A549 (cell line): ENCODE data around the gene USP34. TPM values are rescaled to one million over a fixed set of nuclear protein-coding genes. Genes with fewer than 3 reads are reported as not detected.

Source experiments
- ATAC-seq, 2 experiments: fragments of 200-7000 bp in 1 of 2; fragments of >200 bp in 1 of 2; cut with Nextera tagmentation in 1 of 2; cut with Tn5 transposase in 1 of 2; 3 replicates each; pipeline versions ENCODE4 v1.8.0 to v1.9.1; 2018 to 2020; ENCODE audit warnings: mild to moderate bottlenecking in 1 of 2, moderate library complexity in 1 of 2
- CTCF ChIA-PET: fragments of 300-600 bp; sonication (Branson Sonifier 250); formaldehyde crosslinking; extraction: SDS; loops from one replicate; lab custom pipeline; 2021; ENCODE audit warnings: antibody characterized with exemption, inconsistent platforms; lab: Yijun Ruan, JAX
- POLR2A ChIA-PET: fragments of 350-600 bp; formaldehyde crosslinking; extraction: SDS; loops from one replicate; lab custom pipeline; 2021; ENCODE audit warnings: antibody characterized with exemption, inconsistent platforms; lab: Yijun Ruan, JAX
- DNase-seq, 2 experiments: peaks; one replicate each; pipeline versions ENCODE4 v3.0.0 to v3.0.0-alpha.2; 2011 to 2016; ENCODE audit warnings: low read depth in 1 of 2, low spot score in 1 of 2
- FAIRE-seq: peaks from 2 replicates; lab custom pipeline; 2011; peaks lifted over from hg19 to GRCh38; lab: Jason Lieb, UNC
- H3K27ac ChIP-seq, 2 experiments: fragments of >200 bp; sonication (Bioruptor Twin); formaldehyde crosslinking; 3 replicates each; pipeline ENCODE4 v1.5.1; 2016 to 2017
- H3K4me1 ChIP-seq: fragments of >200 bp; sonication (Bioruptor Twin); formaldehyde crosslinking; 3 replicates; pipeline ENCODE4 v1.6.1; 2016
- H3K4me2 ChIP-seq: fragments of >200 bp; sonication (Bioruptor Twin); formaldehyde crosslinking; 3 replicates; pipeline ENCODE4 v1.6.1; 2016
- H3K4me3 ChIP-seq: fragments of >200 bp; sonication (Bioruptor Twin); formaldehyde crosslinking; 3 replicates; pipeline ENCODE4 v1.5.1; 2016
- H3K9me3 ChIP-seq: fragments of >200 bp; sonication (Bioruptor Twin); formaldehyde crosslinking; 3 replicates; pipeline ENCODE4 v1.6.1; 2016
- CBX2 ChIP-seq: fragments of 200-600 bp; sonication (generic); IDR thresholded peaks from 2 replicates; pipeline ENCODE4 v1.6.1; 2016; ENCODE audit warnings: low read depth, mild to moderate bottlenecking, borderline replicate concordance
- CBX8 ChIP-seq: fragments of 200-600 bp; sonication (generic); IDR thresholded peaks from 2 replicates; pipeline ENCODE4 v1.6.1; 2016
- CEBPB ChIP-seq, 2 experiments: fragments of >200 bp in 1 of 2; sonication (Bioruptor Twin) in 1 of 2; formaldehyde crosslinking in 1 of 2; IDR thresholded peaks; 2 replicates each; pipeline ENCODE4 v1.6.1; 2012 to 2016
- EHF ChIP-seq: fragments of 250-450 bp; sonication (Bioruptor Pico); IDR thresholded peaks from 2 replicates; pipeline ENCODE4 v1.5.0; 2020; ENCODE audit warnings: mild to moderate bottlenecking
- EP300 ChIP-seq, 2 experiments: fragments of >200 bp; sonication (Bioruptor Twin); formaldehyde crosslinking; IDR thresholded peaks; 2 replicates in 1 of 2; 3 replicates in 1 of 2; pipeline ENCODE4 v1.6.1; 2016 to 2017
- JUNB ChIP-seq: fragments of >200 bp; sonication (Bioruptor Twin); formaldehyde crosslinking; IDR thresholded peaks from 2 replicates; pipeline ENCODE4 v1.6.1; 2016
- KDM5A ChIP-seq: fragments of 200-600 bp; sonication (generic); IDR thresholded peaks from 2 replicates; pipeline ENCODE4 v1.6.1; 2016; ENCODE audit warnings: antibody characterized with exemption, mild to moderate bottlenecking
- MAFK ChIP-seq: fragments of 450-650 bp; IDR thresholded peaks from 2 replicates; pipeline ENCODE4 v1.6.1; 2014; ENCODE audit not compliant: partially characterized antibody
- NR3C1 ChIP-seq: fragments of >200 bp; sonication (Bioruptor Twin); formaldehyde crosslinking; IDR thresholded peaks from 3 replicates; pipeline ENCODE4 v1.6.1; 2017
- RCOR1 ChIP-seq: fragments of 150-350 bp; IDR thresholded peaks from 2 replicates; pipeline ENCODE4 v1.6.1; 2014; ENCODE audit warnings: antibody characterized with exemption, low read length, low read depth
- TFCP2L1 ChIP-seq: fragments of 250-450 bp; sonication (Bioruptor Pico); IDR thresholded peaks from 2 replicates; pipeline ENCODE4 v1.5.0; 2021; ENCODE audit warnings: mild to moderate bottlenecking
- ZSCAN20 ChIP-seq: fragments of 250-450 bp; sonication (Bioruptor Pico); IDR thresholded peaks from 2 replicates; pipeline ENCODE4 v1.8.0; 2022; ENCODE audit warnings: mild to moderate bottlenecking, moderate library complexity
- WGBS: methylation state at CpG from one replicate; pipeline ENCODE4 v1.1.6; 2017; ENCODE audit errors: missing lambda C conversion rate; 5-methylcytosine and 5-hydroxymethylcytosine counted together
- polyA plus RNA-seq, 4 experiments: library from polyadenylated mRNA; depleted of rRNA in 3 of 4; stranded (reverse); fragments of >200 nt; fragmentation: RNase III in 1 of 4; extraction: RNeasy Plus Mini Kit Qiagen cat#74134 plus additional on column Dnase treatment in 1 of 4; gene quantifications; 2 replicates in 3 of 4; 3 replicates in 1 of 4; pipeline ENCODE4 v1.2.3, GENCODE V29; 2011 to 2017
- TF ChIP-seq, protein P1 (sequence below): IDR thresholded peaks from 2 replicates; pipeline ENCODE4 v1.6.1; 2012
- TF ChIP-seq, protein P2 (sequence below): fragments of 450-650 bp; IDR thresholded peaks from 2 replicates; pipeline ENCODE4 v1.6.1; 2014; ENCODE audit warnings: antibody characterized with exemption
- TF ChIP-seq, protein P3 (sequence below): fragments of 150-350 bp; IDR thresholded peaks from 2 replicates; pipeline ENCODE4 v1.6.1; 2014; ENCODE audit warnings: low read depth, mild to moderate bottlenecking, low read length
- TF ChIP-seq, protein P4 (sequence below): fragments of 250-450 bp; sonication (Bioruptor Pico); IDR thresholded peaks from 2 replicates; pipeline ENCODE4 v1.5.0; 2021; ENCODE audit warnings: mild to moderate bottlenecking, moderate library complexity, borderline replicate concordance
- TF ChIP-seq, protein P5 (sequence below): fragments of >200 bp; sonication (Bioruptor Twin); formaldehyde crosslinking; IDR thresholded peaks from 3 replicates; pipeline ENCODE4 v1.5.1; 2016
- TF ChIP-seq, protein P6 (sequence below): fragments of 200-600 bp; sonication (generic); IDR thresholded peaks from 2 replicates; pipeline ENCODE4 v1.6.1; 2016; ENCODE audit warnings: antibody characterized with exemption, mild to moderate bottlenecking, moderate library complexity

Gene USP34
- polyA plus RNA-seq, 2 of the 4 experiments (the other 2 are of a cell fraction), result 47.7 to 132 TPM

DNA sequence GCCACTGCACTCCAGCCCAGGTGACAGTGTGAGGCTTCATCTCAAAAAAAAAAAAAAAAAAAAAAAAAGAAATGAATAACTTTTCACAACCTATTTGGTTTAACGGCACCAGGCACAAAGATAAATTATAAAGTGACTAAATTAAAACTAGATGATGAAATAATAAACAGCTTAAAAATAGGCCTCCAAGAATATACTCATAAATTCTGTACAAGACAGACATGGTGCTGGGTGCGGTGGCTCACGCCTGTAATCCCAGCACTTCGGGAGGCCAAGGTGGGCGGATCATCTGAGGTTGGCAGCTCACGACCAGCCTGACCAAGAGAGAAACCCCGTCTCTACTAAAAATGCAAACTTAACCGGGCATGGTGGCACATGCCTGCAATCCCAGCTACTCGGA lies 19.7 kb downstream of the USP34 start:
- FAIRE-seq (no peak), ATAC-seq (no peak), DNase-seq (no peak)
- TF ChIP-seq KDM5A, result no peak
- TF ChIP-seq, protein P1, sequence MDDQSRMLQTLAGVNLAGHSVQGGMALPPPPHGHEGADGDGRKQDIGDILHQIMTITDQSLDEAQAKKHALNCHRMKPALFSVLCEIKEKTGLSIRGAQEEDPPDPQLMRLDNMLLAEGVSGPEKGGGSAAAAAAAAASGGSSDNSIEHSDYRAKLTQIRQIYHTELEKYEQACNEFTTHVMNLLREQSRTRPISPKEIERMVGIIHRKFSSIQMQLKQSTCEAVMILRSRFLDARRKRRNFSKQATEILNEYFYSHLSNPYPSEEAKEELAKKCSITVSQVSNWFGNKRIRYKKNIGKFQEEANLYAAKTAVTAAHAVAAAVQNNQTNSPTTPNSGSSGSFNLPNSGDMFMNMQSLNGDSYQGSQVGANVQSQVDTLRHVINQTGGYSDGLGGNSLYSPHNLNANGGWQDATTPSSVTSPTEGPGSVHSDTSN, result no peak
- WGBS, result 88% methylated on average over 9 of the region's 9 CpGs
- CTCF ChIA-PET, result interaction anchor here (0.7 to 1.2 kb wide), 2 partner anchors 12 to 25 kb away, joined by 3 read pairs; no protein-coding TSS in a partner anchor
- peaks cover 3% of the 10 kb centered on the region; the same call in 1 of the 3 replicates for H3K9me3 ChIP-seq
- H3K4me1 ChIP-seq, result peaks cover 16% of the 10 kb centered on the region
- H3K27ac ChIP-seq, result no peak overlapping the region
- POLR2A ChIA-PET, result interaction anchor here (0.7 kb wide), 1 partner anchor 34 kb away, joined by 8 read pairs; no protein-coding TSS in a partner anchor
- H3K4me2 ChIP-seq, result no peak overlapping the region
- H3K4me3 ChIP-seq, result no peak overlapping the region

DNA sequence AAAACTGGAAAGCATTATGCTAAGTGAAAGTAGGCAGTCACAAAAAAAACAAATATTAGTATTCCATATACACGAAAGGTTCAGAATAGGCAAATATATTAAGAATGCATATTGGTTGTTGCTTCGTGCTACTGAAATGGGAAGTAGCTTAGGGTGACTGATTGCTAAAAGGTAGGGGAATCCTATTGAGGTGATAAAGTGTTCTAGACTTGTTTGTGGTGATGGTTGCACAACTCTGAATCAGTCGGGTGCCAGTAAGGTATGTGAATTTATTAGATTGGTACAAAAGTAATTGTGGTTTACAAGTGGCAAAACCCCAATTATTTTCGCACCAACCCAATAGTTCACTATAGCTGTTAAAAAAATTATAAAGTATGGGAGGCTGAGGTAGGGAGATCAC lies 20.7 kb downstream of the USP34 start:
- ATAC-seq (no peak), FAIRE-seq (no peak), DNase-seq (no peak)
- ChIA-PET CTCF (interaction anchor here (0.6 to 0.7 kb wide), 3 partner anchors 24 to 429 kb away, joined by 3 read pairs; no protein-coding TSS in a partner anchor), POLR2A (no interaction called here)
- 82% methylated on average over 4 of the region's 4 CpGs for WGBS
- no peak overlapping the region for H3K27ac ChIP-seq
- H3K9me3 ChIP-seq, result peaks cover 3% of the 10 kb centered on the region; the same call in 1 of the 3 replicates
- no peak overlapping the region for H3K4me2 ChIP-seq
- 0 out of 4 replicates have a peak, but pooled peaks of 1 of the 2 experiments have one; percentile 19 for TF ChIP-seq CEBPB (IDR thresholded peaks at IDR 0.05)
- TF ChIP-seq, protein P2, sequence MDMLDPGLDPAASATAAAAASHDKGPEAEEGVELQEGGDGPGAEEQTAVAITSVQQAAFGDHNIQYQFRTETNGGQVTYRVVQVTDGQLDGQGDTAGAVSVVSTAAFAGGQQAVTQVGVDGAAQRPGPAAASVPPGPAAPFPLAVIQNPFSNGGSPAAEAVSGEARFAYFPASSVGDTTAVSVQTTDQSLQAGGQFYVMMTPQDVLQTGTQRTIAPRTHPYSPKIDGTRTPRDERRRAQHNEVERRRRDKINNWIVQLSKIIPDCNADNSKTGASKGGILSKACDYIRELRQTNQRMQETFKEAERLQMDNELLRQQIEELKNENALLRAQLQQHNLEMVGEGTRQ, result no peak
- no peak overlapping the region for H3K4me3 ChIP-seq
- H3K4me1 ChIP-seq, result peaks cover 9% of the 10 kb centered on the region

DNA sequence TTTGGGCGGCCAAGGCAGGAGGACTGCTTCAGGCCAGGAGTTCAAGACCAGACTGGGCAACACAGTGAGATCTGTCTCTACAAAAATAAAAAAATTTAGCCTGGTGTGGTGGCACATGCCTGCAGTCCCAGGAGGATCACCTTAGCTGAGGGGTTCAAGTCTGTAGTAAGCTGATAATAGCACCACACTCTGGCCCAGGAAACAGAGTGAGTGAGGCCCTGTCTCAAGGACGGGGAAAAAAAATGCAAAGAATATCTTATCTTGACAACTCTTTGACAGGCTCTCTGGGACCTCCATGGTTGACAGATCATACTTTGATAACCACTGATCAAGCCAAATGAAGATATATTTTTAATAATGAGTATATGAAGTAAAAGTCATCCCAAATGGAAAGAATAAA lies 22.7 kb downstream of the USP34 start:
- TF ChIP-seq, protein P3, sequence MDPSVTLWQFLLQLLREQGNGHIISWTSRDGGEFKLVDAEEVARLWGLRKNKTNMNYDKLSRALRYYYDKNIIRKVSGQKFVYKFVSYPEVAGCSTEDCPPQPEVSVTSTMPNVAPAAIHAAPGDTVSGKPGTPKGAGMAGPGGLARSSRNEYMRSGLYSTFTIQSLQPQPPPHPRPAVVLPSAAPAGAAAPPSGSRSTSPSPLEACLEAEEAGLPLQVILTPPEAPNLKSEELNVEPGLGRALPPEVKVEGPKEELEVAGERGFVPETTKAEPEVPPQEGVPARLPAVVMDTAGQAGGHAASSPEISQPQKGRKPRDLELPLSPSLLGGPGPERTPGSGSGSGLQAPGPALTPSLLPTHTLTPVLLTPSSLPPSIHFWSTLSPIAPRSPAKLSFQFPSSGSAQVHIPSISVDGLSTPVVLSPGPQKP, result no peak
- TF ChIP-seq EHF (CRISPR knock-in tag) (no peak), CBX2 (no peak), TFCP2L1 (CRISPR knock-in tag) (no peak), MAFK (no peak), CBX8 (no peak), RCOR1 (no peak), EP300 (IDR thresholded peaks at IDR 0.05) (no peak), ZSCAN20 (CRISPR knock-in tag) (no peak), NR3C1 (no peak), JUNB (no peak)
- TF ChIP-seq, protein P2, result no peak
- TF ChIP-seq, protein P4, sequence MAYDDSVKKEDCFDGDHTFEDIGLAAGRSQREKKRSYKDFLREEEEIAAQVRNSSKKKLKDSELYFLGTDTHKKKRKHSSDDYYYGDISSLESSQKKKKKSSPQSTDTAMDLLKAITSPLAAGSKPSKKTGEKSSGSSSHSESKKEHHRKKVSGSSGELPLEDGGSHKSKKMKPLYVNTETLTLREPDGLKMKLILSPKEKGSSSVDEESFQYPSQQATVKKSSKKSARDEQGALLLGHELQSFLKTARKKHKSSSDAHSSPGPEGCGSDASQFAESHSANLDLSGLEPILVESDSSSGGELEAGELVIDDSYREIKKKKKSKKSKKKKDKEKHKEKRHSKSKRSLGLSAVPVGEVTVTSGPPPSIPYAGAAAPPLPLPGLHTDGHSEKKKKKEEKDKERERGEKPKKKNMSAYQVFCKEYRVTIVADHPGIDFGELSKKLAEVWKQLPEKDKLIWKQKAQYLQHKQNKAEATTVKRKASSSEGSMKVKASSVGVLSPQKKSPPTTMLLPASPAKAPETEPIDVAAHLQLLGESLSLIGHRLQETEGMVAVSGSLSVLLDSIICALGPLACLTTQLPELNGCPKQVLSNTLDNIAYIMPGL, result no peak
- TF ChIP-seq, protein P5, sequence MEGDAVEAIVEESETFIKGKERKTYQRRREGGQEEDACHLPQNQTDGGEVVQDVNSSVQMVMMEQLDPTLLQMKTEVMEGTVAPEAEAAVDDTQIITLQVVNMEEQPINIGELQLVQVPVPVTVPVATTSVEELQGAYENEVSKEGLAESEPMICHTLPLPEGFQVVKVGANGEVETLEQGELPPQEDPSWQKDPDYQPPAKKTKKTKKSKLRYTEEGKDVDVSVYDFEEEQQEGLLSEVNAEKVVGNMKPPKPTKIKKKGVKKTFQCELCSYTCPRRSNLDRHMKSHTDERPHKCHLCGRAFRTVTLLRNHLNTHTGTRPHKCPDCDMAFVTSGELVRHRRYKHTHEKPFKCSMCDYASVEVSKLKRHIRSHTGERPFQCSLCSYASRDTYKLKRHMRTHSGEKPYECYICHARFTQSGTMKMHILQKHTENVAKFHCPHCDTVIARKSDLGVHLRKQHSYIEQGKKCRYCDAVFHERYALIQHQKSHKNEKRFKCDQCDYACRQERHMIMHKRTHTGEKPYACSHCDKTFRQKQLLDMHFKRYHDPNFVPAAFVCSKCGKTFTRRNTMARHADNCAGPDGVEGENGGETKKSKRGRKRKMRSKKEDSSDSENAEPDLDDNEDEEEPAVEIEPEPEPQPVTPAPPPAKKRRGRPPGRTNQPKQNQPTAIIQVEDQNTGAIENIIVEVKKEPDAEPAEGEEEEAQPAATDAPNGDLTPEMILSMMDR, result no peak
- TF ChIP-seq, protein P1, result no peak
- TF ChIP-seq, protein P6, sequence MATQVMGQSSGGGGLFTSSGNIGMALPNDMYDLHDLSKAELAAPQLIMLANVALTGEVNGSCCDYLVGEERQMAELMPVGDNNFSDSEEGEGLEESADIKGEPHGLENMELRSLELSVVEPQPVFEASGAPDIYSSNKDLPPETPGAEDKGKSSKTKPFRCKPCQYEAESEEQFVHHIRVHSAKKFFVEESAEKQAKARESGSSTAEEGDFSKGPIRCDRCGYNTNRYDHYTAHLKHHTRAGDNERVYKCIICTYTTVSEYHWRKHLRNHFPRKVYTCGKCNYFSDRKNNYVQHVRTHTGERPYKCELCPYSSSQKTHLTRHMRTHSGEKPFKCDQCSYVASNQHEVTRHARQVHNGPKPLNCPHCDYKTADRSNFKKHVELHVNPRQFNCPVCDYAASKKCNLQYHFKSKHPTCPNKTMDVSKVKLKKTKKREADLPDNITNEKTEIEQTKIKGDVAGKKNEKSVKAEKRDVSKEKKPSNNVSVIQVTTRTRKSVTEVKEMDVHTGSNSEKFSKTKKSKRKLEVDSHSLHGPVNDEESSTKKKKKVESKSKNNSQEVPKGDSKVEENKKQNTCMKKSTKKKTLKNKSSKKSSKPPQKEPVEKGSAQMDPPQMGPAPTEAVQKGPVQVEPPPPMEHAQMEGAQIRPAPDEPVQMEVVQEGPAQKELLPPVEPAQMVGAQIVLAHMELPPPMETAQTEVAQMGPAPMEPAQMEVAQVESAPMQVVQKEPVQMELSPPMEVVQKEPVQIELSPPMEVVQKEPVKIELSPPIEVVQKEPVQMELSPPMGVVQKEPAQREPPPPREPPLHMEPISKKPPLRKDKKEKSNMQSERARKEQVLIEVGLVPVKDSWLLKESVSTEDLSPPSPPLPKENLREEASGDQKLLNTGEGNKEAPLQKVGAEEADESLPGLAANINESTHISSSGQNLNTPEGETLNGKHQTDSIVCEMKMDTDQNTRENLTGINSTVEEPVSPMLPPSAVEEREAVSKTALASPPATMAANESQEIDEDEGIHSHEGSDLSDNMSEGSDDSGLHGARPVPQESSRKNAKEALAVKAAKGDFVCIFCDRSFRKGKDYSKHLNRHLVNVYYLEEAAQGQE, result no peak
- WGBS, result 83% methylated on average over 2 of the region's 2 CpGs
- H3K4me3 ChIP-seq, result no peak overlapping the region
- no peak overlapping the region for H3K27ac ChIP-seq
- POLR2A ChIA-PET, result no interaction called here
- ATAC-seq, result no peak
- peaks cover 6% of the 10 kb centered on the region; the same call in 1 of the 3 replicates for H3K9me3 ChIP-seq
- CTCF ChIA-PET, result no interaction called here
- H3K4me1 ChIP-seq, result peaks cover 19% of the 10 kb centered on the region
- no peak overlapping the region for H3K4me2 ChIP-seq
- no peak for DNase-seq
- no peak for FAIRE-seq
